Dermis blood vessel endothelial cell (primary cell): Measurements from ENCODE around the gene TBX4. TPM values are rescaled to one million over a fixed set of nuclear protein-coding genes. Genes with fewer than 3 reads are reported as not detected.
A peak's percentile ranks its signal among the peaks of the same experiment; 100 is the strongest.
"Not testable (repeated sequence)": the region's sequence is repeated elsewhere in the genome, so short reads cannot be mapped to it uniquely, and the experiment has no call there.

ENCODE experiments used
- DNase-seq: peaks from one replicate; pipeline ENCODE4 v3.0.0; 2010
- total RNA-seq: library from RNA; depleted of rRNA; stranded (reverse); fragments of >200 nt; gene quantifications from 2 replicates; pipeline ENCODE4 v1.2.3, GENCODE V29; 2014

Gene TBX4
- total RNA-seq, 1 donor from 2014 or later: not detected

GRCh38 chr17:61486135-61487120 lies 34.2 kb downstream of the TBX4 start:
- no peak for DNase-seq

GRCh38 chr17:61487161-61487988 lies 35.2 kb downstream of the TBX4 start:
- DNase-seq: no peak

- no peak for DNase-seq
Observed at GRCh38 chr17:61487989-61488595, 35.9 kb downstream of the TBX4 start.

DNA sequence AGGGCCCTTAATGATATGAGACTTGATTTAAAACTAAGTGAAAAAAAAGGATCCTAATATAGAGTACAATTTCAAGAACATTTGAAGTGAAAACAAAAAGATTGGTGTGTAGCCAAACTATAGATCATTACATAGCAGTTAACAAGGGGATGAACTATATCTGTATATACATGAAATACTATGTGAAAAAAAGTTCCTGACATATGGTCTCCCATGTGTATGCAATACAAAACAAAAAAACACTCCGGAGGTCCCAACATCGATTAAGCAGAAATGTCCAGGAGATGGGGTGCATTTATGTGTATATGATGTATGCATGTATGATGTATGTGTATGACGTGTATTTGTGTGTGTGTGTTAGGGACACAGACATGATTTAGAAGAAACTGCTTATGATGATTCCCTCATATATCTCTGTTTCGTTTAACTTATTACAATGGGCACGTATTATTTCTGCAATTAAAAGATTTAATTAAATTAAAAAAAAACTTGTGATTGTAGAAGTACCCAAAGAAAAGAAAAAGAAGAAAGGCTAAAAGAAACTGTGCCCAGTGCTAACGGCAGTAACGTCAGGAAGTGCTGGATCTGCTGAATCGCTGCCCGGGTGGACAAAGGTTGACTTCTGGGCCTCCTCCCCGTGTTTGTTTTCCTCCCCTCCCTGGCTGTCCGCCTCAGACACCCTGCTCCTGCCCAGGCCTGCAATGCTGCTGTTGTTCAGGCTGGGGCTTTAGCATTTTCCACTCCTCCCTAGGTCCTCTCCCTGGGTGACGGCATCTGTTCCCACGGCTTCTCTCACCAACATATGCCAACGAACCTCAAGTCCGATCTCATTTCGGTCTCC lies 36.9 kb downstream of the TBX4 start:
- DNase-seq: no peak

DNA sequence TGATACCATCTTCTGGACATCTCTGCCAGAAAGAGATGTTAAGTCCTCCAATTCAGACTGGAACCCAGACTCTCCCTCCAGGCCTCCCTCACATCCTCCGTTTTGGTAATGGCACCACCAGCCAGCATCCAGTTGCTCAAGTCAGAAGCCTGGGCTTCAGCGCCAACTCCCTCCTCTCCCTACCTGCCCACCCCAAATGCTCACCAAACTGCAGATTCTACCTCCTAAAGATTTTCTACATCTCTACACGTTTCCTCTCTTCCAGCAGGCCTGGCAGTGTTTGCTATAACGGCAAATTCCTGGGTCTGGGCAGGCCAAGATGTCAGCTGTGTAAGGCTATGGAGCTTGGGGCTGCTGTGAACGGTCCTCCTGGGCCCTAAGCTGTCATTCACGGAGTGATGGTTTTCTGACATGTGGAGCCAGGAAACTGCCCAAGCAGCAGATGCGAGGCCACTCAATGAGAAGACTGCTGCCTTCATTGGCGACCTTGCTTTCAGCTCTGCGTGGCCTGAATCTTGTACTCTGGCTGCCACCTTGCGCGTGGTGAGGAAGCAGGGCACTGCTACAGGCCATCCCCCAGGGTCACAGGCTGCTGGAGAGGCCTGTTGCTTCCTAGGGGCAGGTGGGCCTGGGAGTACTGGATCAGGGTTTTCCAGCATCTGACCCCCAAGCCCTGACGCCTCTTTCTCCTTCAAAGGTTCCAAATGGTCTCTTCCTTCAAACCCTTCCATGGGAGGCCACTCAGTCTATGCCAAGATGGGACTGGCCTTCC lies 37.7 kb downstream of the TBX4 start:
- DNase-seq: no peak

DNA sequence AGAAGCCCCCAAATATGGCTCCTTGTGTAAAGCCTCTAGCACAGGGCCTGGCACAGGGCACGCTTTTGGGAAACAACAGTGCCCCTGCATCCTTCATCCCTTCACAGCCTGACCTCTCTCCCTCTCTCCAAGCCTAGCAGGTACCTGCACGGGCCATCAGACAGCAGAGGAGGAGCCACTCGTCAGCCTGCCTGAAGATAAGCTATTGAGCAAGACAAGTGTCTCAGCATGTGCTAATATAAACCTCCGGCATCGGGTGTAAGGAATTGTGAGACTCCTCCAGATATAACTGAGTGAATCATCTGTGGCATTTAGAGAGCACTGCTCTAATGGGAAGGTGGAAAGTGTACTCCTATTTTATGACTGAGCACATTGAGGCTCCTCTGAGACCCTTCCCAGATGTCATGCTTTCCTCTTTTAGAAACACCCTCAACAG lies 38.3 kb downstream of the TBX4 start:
- DNase-seq: no peak

- no peak for DNase-seq
Observed at GRCh38 chr17:61491981-61492380, 39.8 kb downstream of the TBX4 start.

GRCh38 chr17:61492759-61493526 lies 40.7 kb downstream of the TBX4 start:
- DNase-seq: no peak

DNA sequence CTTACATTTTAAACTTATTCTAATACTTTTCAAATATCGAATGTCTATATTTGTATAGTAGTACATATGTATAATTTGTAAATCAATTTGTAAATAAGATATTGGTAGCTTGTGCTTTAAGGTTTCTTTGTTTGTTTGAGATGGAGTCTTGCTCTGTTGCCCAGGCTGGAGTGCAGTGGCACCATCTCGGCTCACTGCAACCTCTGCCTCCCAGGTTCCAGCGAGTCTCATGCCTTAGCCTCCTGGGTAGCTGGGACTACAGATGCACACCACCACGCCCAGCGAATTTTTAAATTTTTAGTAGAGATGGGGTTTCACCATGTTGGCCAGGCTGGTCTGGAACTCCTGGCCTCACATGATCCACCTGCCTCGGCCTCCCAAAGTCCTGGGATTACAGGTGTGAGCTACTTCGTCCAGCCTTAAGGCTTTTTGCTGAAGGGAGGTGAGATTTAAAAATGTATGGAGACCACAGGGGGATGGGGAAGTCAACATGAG lies 41.7 kb downstream of the TBX4 start:
- DNase-seq: not testable (repeated sequence)

- no peak for DNase-seq
Observed at GRCh38 chr17:61494325-61495160, 42.3 kb downstream of the TBX4 start.

GRCh38 chr17:61495161-61495857 lies 43.1 kb downstream of the TBX4 start:
- DNase-seq: peak; percentile 54

DNA sequence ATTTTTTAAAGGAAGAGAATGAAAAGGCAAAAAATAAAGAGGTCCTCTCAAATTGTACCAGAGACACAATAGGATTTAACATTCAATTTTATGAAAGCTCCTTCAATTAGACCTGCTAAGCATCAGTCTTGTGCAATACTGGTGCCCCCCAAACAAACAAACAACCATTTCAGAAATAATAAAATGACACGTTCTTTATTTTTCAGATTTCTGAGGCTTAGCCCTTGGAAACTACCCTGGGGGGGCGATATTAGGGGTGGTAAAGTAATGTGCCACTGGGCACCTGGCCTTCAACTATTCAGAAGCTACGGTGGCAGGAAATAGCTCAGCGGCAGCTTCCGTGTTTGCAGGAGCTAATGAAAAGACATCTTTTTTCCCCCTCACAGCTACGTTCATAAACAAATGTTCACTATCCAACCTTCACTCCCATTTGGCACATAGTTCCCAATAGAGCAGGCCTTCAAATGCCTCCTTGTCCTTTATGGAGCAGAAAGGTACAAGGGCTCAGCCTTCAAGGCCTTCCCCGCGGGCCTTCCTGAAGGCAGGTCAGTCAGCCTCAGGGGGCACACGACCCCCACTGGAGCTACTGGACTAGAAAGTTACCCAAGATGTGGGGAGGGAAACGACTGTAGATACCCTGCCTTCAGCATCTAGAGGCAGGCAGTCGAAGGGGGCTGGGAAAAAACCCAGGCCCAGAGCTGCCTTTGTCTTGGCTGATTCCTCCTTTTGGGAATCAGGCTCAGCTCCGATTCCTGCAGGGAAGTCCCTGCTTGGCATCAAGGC lies 44.1 kb downstream of the TBX4 start:
- DNase-seq: peak; percentile 22

DNA sequence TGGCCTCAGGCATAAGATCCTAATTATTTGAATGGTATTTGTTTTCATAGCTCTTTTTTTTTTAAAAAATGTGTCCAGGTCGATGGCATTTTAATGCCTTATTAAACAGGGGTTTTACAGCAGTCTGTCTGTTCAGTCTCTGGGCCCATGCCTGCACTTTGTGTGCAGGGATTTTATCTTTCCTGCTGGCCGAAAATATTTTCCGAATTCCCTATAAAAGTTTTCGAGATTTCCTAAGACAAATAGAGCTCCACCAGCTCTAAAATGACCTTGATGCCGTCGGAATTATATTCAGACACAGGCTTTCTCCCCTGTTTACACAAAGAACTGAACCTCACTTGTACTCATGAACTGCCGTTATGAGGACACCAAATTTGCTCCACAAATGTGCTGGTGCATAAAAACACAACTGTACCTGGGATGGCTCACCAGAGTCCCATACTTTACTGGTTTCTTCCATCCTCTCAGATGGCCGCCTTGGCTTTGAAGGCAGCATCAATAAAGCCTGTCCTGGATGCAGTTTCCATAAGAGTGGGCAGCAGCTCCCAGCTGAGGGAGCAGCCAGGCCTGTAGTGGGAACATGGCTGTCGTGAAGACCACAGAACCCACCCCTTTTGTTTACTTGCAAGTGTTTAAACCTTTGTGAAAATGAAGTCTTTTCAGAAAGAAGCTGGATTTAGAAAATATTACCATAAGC lies 44.9 kb downstream of the TBX4 start:
- no peak for DNase-seq

DNA sequence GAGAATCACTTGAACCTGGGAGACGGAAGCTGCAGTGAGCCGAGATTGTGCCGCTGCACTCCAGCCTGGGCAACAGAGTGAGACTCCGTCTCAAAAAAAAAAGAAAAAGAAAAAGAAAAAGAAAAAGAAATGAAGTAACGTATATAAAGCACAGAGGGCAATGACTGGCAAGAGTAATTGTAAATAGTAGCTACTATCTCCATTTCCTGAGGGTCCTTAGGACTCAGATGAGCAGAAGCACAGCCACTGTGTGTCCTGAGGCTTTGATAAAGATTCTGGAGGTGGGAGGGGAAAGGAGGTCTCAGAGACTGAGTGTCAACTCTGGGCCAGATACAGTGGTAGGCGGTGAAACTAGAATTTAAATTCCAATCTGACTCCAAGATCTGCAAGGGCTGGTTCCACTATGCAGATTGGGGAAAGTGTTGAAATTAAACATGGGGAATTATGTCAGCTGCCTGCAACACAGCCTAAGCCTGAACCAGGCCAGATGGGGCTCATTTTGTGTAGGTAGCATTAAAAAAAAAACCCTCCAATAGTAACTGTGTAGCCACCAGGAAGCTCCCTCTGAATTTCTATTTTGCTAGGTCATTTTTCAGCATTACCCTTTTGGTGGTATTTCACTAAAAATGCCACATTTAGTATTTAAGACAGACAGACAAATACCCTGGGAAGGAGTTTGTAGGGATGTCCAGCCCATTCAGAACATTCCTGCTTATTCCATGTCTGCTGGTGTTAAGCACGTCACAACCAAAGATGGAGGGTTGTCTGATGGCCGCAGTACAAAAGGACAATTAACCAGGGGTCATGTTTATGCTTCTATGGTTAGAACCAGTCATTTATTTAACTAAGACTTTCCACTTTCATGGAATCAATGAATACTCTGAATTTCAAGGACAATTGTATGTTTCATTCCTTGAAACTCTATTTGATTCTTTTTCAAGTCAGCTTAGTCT lies 46.1 kb downstream of the TBX4 start:
- DNase-seq: no peak

GRCh38 chr17:61499632-61500031 lies 47.4 kb downstream of the TBX4 start:
- no peak for DNase-seq

DNA sequence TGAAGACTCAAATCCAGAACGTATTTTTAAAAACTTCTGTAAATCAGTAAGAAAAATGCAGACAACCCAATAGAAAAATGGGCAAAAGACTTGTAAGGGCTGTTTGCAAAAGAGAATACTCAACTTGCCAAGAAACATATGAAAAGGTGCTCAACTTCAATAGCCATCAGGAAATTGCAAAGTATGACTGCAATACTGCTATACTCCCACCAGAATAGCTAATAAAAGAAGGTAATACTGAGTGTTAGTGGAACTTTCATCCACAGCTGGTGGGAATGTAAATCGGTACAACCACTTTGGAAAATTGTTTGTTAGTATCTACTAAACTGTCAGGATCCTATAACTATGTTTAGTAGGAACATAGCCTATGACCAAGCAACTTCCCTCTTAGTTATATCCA lies 48.1 kb downstream of the TBX4 start:
- DNase-seq: no peak
